Measurements from ENCODE around the gene TMEM97. TPM values are rescaled to one million over a fixed set of nuclear protein-coding genes. Genes with fewer than 3 reads are reported as not detected.

The TMEM97 gene
- total and polyA plus RNA-seq, 8 donors: 7.6 to 54.0 (median 29.7) TPM

DNA sequence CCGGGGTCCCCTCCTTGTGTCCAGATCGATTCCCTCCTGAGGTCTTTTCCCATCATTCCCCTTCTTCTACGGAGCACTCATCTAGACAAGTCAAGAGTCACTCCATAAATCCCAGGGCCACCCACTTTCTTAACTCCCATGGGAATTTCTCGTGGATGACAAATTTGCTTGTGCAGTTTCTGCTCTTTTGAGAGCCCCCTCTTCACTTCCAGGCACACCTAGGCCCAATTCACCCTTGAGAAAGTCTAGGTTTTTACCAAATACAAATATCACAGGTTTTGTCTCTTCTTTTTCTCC, 38.8 kb downstream of the TMEM97 start:
- intact Hi-C loops (cut with DNase I; ENCODE audit: low total_unique reads): no loop called here
- DNase-seq: no peak
- Histone ChIP-seq H3K27ac (peak overlapping the region; percentile 64 to 97 (median 95)), H3K4me3 (peak overlapping the region; percentile 86 to 100 (median 94)), H3K27me3 (no peaks in the 10 kb centered on the region), H3K9me3 (no peaks in the 10 kb centered on the region), H3K4me1 (peaks cover 25 to 31% (median 28%) of the 10 kb centered on the region in 4 donors), H3K36me3 (peaks cover 53 to 68% (median 65%) of the 10 kb centered on the region in 4 donors)
- WGBS, 5 donors: 1 to 6% (median 3%) methylated on average over 4 of the region's 4 CpGs
- TF ChIP-seq, protein P1, sequence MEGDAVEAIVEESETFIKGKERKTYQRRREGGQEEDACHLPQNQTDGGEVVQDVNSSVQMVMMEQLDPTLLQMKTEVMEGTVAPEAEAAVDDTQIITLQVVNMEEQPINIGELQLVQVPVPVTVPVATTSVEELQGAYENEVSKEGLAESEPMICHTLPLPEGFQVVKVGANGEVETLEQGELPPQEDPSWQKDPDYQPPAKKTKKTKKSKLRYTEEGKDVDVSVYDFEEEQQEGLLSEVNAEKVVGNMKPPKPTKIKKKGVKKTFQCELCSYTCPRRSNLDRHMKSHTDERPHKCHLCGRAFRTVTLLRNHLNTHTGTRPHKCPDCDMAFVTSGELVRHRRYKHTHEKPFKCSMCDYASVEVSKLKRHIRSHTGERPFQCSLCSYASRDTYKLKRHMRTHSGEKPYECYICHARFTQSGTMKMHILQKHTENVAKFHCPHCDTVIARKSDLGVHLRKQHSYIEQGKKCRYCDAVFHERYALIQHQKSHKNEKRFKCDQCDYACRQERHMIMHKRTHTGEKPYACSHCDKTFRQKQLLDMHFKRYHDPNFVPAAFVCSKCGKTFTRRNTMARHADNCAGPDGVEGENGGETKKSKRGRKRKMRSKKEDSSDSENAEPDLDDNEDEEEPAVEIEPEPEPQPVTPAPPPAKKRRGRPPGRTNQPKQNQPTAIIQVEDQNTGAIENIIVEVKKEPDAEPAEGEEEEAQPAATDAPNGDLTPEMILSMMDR (IDR thresholded peaks at IDR 0.05): no peak
- TF ChIP-seq EP300 (IDR thresholded peaks at IDR 0.05) (no peak), POLR2AphosphoS5 (IDR thresholded peaks at IDR 0.05) (no peak), POLR2A (IDR thresholded peaks at IDR 0.05) (no peak)

DNA sequence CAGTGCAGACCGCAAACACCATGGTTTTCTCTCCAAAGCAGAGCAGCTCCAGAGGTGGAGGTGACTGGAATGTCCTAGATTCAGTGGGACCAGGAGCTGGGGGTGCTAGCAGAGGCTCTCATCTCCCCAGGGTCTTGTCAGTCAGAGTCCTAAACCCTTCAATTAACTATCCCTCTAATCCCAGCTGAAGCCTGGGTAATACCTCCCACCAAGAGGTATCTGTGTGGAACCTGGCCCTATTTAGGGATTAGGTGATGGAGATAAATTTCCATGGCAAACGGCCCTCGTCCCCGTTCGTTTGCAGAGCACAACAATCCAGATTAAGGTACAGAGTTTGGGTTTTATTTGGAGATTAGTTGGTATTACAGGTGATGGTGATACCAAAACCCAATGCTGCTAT, 44.2 kb downstream of the TMEM97 start:
- 64 to 85% (median 75%) methylated on average over 5 of the region's 5 CpGs for WGBS, 5 donors
- TF ChIP-seq, protein P1 (IDR thresholded peaks at IDR 0.05): no peak
- TF ChIP-seq POLR2A (IDR thresholded peaks at IDR 0.05) (no peak), POLR2AphosphoS5 (IDR thresholded peaks at IDR 0.05) (no peak), EP300 (IDR thresholded peaks at IDR 0.05) (no peak)

DNA sequence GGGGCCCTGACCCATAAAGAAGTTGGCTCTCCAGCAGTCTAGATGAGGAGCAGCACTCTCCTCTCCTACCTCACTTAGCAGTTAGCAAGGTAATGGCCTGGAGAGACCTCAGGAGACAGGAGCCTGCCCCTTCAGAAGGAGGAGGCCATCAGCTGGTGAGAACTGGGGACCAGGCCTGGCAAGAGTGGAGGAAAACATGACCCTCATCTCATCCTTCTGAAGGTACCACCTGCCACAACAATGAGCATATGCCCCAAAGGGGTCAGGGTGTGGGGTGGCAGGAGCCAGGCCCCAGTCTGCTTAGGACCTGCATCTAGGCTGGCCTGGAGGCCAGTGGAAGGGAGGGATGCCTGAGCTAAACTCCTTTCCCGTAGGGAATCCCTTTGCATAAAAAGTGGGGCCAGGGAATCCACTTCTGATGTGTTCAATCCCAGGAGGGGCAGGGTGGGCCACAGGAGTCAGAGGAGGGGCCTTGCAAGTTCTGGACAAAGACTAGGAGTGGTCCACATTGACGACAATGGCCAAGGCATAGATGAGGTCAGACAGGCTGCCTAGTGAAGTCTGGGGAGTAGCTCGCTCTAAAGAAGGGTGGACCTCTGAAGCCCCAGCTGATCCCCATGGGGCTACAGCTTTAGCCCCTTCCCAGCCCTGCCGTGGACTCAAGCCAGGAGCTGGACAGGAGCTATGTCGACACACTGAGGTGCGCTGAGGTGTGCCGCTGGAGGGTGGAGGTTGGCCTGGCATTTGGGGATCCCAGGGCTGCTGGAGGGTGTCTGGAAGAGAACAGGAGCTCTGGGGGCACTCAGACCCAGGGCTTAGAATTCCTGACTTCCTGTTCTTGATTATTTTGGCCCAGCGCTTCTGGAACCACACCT, 45.0 kb downstream of the TMEM97 start:
- WGBS, 5 donors: 90 to 97% (median 94%) methylated on average over 7 to 8 of the region's 8 CpGs
- H3K4me1 ChIP-seq: peaks cover 0 to 3% (median 0%) of the 10 kb centered on the region in 4 donors
- intact Hi-C loops (cut with DNase I; ENCODE audit: low total_unique reads): no loop called here
- H3K9me3 ChIP-seq: no peaks in the 10 kb centered on the region
- H3K4me3 ChIP-seq: no peak overlapping the region
- TF ChIP-seq POLR2AphosphoS5 (IDR thresholded peaks at IDR 0.05) (no peak), POLR2A (IDR thresholded peaks at IDR 0.05) (no peak), EP300 (IDR thresholded peaks at IDR 0.05) (no peak)
- TF ChIP-seq, protein P1 (IDR thresholded peaks at IDR 0.05): no peak
- no peak overlapping the region for H3K27ac ChIP-seq
- H3K36me3 ChIP-seq: peaks cover 35 to 67% (median 63%) of the 10 kb centered on the region in 4 donors
- no peak for DNase-seq
- H3K27me3 ChIP-seq: no peaks in the 10 kb centered on the region

More for the DNA sequence above, 44.2 kb downstream of the TMEM97 start:
- Histone ChIP-seq H3K36me3 (peaks cover 35 to 67% (median 64%) of the 10 kb centered on the region in 4 donors), H3K27ac (no peak overlapping the region), H3K9me3 (no peaks in the 10 kb centered on the region), H3K4me3 (no peak overlapping the region), H3K4me1 (peaks cover 6 to 12% (median 7%) of the 10 kb centered on the region in 4 donors), H3K27me3 (no peaks in the 10 kb centered on the region)
- no peak for DNase-seq
- intact Hi-C loops (cut with DNase I; ENCODE audit: low total_unique reads): no loop called here

DNA sequence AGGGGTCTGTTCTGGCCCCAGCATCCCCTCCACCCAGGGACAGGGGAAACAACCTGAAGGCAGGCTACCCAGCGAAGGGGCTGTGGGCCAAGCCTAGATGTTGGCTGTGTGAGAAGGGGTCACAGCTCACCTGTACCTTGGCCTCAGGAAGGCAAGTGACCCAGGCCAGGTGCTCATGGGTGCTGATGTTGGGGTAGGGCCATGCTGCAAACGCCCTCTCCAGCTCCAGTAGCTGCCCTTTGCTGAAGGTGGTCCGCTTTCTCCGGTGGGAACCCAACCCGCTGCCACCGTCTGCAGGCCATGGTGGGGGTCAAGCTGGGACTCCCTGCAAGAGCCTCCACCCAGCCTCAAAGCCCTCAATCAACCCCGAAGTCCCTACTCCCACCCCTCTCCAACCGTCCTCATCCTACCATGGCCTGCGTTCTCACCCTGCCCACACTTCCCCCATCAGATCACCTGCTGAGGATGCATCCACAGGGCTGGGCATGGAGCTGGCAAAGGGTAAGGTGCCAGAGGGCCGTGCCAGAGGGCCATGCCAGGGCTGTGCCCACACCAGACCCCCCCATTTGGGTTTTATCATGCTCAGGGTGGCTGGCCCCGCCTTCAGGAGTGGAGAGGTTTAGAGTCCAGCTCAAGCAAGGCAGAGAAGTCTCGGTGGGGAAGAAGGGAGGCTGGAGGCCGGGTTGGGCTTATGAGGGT, 45.8 kb downstream of the TMEM97 start, which contains the start of gene SEBOX:
TSS of gene SEBOX (minus strand) at position 535 of the 699 bp plus-strand sequence. CDS start at position 487, 48 bp downstream.
- no peak within 1 kb of the TSS for H3K4me3 ChIP-seq
- TF ChIP-seq, protein P1 (IDR thresholded peaks at IDR 0.05): no peak
- TF ChIP-seq POLR2A (IDR thresholded peaks at IDR 0.05): no peak
- TF ChIP-seq POLR2AphosphoS5 (IDR thresholded peaks at IDR 0.05): no peak
- no peak for TF ChIP-seq EP300 (IDR thresholded peaks at IDR 0.05)
- no peaks in the 10 kb centered on the region for H3K9me3 ChIP-seq
- H3K36me3 ChIP-seq: peaks cover 28 to 59% (median 55%) of the 10 kb centered on the region in 4 donors
- H3K27me3 ChIP-seq: no peaks in the 10 kb centered on the region
- DNase-seq: no peak
- intact Hi-C loops (cut with DNase I; ENCODE audit: low total_unique reads): no loop called here
- WGBS, 5 donors: 87 to 95% (median 89%) methylated on average over 12 to 13 of the region's 13 CpGs
- H3K4me1 ChIP-seq: peaks cover under 1 to 3% (median 2%) of the 10 kb centered on the region in 4 donors
- no peak within 1 kb of the TSS for H3K27ac ChIP-seq

Measured in stomach (tissue), 9 donors.